Stimulated activated effector memory CD8-positive, alpha-beta T cell treated with anti-CD3 and anti-CD28 coated beads, Interleukin-12 subunit alpha, Interleukin-12 subunit beta, amount 100 ng/mL, for 72 hours (primary cell): Measurements from ENCODE around the gene TOB1.
"Not testable (repeated sequence)": the region's sequence is repeated elsewhere in the genome, so short reads cannot be mapped to it uniquely, and the experiment has no call there.

ENCODE experiments used
- ATAC-seq: fragments of 150-1000 bp; cut with Tn5 transposase; 2 replicates; pipeline ENCODE4 v1.10.0; 2021
- DNase-seq, 2 donors: peaks; one replicate each; pipeline ENCODE4 v3.0.0; 2021 to 2022; ENCODE audit warnings: low spot score in 2 of 2
- H3K27ac Mint-ChIP-seq: one replicate; pipeline ENCODE4 v1.8.0; 2022; ENCODE audit warnings: mild to moderate bottlenecking, mixed read lengths
- H3K36me3 Mint-ChIP-seq: one replicate; pipeline ENCODE4 v1.8.0; 2022; ENCODE audit warnings: mild to moderate bottlenecking, mixed read lengths
- H3K4me1 Mint-ChIP-seq: one replicate; pipeline ENCODE4 v1.8.0; 2022; ENCODE audit warnings: mixed read lengths
- H3K4me3 Mint-ChIP-seq: one replicate; pipeline ENCODE4 v1.8.0; 2022; ENCODE audit warnings: mild to moderate bottlenecking, mixed read lengths
- H3K9me3 Mint-ChIP-seq: one replicate; pipeline ENCODE4 v1.8.0; 2022; ENCODE audit warnings: mixed read lengths

Gene TOB1

DNA sequence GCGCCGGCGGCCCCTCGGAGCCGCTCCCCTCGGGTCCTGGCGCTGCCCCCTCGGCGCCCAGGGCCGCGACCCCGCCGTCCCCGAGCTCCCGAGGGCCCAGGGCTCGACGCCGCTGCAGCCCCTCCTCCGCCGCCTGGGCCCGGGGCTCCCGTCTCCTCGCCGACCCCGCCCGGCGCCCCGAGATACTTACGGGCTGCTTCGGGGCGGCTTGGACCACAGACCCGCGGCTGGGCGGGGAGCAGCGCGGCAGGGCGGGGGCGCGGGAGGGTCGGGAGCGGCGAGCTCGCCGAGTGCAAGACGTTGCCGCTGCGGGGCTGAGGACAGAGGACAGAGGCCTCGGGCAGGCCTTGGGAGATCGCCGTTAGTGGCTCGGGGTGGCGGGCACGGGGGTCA, 290 bp downstream of the TOB1 start:
- Mint-ChIP-seq H3K4me3 (peak overlapping the region; percentile 87), H3K27ac (peak overlapping the region; percentile 94), H3K9me3 (no peaks in the 10 kb centered on the region), H3K36me3 (peaks cover 69% of the 10 kb centered on the region), H3K4me1 (peaks cover 43% of the 10 kb centered on the region)
- no peak for ATAC-seq
- DNase-seq: no peak

DNA sequence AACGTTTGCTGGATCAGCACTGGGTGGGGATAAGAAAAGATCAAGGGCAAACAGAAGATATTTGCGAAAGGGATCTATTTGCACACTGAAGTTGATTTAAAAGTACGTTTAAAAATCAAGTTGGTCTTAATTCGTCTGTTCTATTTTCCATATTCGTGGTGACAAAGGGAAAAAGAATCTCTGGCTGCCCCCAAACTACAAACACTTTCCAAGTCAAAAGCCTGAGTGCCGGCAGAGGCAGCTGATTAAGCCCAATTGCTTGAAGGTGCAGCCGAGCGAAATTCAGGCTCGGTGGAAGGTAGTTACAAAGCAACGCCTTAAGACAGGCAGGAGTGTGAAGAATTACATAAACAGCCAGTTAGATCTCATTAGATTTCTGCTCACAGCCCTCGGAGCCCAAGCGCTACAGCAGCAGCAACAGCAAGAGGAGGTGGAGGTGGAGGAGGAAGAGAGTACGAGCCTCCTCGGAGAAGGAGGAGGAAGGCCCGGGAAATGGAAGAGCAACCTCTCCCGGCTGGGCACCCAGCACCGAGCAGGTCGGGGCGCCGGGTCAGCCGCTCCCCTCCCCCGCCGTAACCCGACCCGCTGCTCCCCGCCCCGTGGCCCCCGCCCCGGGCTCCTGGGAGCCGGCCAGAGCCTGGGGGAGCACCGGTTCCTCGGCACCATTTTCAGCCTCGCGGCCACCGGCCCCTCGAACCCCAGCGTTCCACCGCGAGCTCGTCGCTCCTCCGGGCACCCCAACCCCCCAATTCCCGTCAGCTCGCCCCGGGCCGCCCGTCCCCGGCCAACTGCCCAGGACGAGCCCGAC, 890 bp downstream of the TOB1 start:
- DNase-seq (peak; percentile 49 to 81), ATAC-seq (peak; percentile 1)
- Mint-ChIP-seq H3K36me3 (peaks cover 70% of the 10 kb centered on the region), H3K27ac (peak overlapping the region; percentile 96), H3K4me1 (peaks cover 43% of the 10 kb centered on the region), H3K4me3 (peak overlapping the region; percentile 87), H3K9me3 (no peaks in the 10 kb centered on the region)

DNA sequence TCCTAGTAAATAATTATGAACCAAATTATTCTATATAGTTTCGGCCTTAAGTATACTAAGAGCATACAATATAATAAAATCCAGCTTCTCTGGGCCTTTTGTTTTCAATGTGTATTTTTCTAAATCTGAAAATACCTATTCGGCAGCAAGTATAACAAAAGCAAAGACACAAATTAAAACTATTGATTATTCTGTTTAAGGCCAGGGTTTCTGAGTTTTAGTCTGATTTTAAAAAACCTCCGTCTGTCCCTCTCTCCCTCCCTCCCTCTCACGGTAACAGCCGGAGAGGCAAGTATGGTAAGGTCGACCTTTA, 1.5 kb downstream of the TOB1 start:
- peaks cover 70% of the 10 kb centered on the region for H3K36me3 Mint-ChIP-seq
- peak overlapping the region; percentile 87 for H3K4me3 Mint-ChIP-seq
- H3K27ac Mint-ChIP-seq: peak overlapping the region; percentile 96
- ATAC-seq (no peak), DNase-seq (no peak)
- H3K9me3 Mint-ChIP-seq: no peaks in the 10 kb centered on the region
- peaks cover 43% of the 10 kb centered on the region for H3K4me1 Mint-ChIP-seq

DNA sequence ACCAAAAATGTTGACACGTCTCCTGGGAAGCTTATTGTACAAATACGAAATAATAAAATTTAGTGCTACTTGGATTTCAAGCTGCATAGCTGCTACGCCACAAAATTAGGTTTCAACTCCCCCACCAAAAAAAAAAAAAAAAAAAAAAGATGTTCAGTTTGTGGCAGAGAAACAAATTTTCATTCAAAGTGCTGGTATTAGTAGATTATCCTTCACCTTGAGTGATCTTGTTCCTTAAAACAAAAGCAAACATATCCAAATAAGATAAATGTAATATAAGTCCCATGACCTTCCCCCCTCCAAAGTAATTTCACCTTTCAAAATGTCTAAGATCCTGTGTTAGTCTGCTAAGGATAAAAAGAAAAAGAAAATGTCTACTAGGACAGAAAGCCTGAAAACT, 2.2 kb downstream of the TOB1 start:
- peaks cover 70% of the 10 kb centered on the region for H3K36me3 Mint-ChIP-seq
- peaks cover 43% of the 10 kb centered on the region for H3K4me1 Mint-ChIP-seq
- no peak for ATAC-seq
- H3K27ac Mint-ChIP-seq: peak overlapping the region; percentile 96
- H3K4me3 Mint-ChIP-seq: peak overlapping the region; percentile 87
- no peaks in the 10 kb centered on the region for H3K9me3 Mint-ChIP-seq
- no peak for DNase-seq

DNA sequence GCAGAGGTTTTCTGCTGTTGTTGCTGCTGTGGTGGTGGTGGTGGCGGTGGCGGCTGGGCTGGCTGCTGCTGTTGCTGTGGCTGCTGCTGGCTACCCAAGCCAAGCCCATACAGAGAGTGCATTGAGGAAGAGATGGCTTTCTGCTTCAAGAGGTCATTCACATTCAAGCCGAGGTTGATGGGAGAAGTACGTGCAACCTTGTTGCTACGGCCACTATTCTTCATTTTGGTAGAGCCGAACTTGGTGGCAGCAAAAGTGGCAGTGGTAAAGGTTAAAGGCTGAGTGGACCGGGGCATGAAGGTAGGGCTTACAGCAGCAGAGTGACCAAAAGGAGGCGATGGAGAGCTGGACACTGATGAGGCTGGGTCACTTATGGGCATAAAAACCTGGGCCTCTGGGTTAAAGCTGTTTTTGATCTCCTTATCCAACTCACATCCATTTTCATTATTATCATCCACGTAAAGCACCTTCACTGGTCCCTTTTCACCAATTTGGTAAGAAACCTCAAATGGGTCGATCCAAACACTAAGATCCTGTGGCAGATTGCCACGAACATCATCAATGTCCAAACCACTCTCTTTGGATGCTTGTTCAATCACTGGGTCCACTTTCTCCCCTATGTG, 2.8 kb downstream of the TOB1 start:
- Mint-ChIP-seq H3K36me3 (peaks cover 70% of the 10 kb centered on the region), H3K4me1 (peaks cover 42% of the 10 kb centered on the region), H3K27ac (peak overlapping the region; percentile 27), H3K4me3 (peak overlapping the region; percentile 87), H3K9me3 (no peaks in the 10 kb centered on the region)
- no peak for ATAC-seq
- DNase-seq: peak in 1 of 2 donors; percentile 76

DNA sequence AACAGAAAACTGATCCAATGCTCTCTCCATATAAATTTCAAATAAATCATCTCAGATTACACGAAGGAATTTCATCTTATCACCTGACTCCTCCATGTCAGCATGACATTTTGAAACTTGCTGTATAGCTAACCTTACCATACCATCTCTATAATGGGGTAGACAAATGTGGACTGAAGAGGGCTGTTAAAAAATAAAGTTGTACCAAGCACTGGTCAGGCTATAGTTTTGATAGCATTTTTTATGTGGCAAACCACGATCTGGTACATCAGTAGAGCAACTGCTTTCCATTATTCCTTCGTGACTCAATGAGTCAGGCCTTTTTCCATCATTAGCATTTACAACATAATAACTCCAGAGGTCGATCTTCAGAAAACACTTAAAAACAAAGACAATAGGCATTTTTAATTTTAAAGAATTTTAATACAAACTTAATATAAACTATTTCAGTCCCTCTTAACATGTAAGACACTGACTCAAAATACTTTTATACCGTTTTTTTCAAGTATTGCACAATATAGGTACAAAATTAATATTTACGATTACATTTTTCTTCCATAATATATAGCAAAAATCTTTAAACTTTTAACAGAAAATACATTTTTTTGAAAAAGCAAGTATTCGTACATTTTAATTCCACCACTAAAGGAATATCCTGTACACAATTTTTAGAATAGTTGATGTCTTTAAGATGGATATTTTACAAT, 4.2 kb downstream of the TOB1 start:
- Mint-ChIP-seq H3K9me3 (no peaks in the 10 kb centered on the region), H3K4me3 (peak overlapping the region; percentile 17), H3K4me1 (peaks cover 29% of the 10 kb centered on the region), H3K27ac (peak overlapping the region; percentile 65), H3K36me3 (peaks cover 58% of the 10 kb centered on the region)
- no peak for ATAC-seq
- DNase-seq: no peak

DNA sequence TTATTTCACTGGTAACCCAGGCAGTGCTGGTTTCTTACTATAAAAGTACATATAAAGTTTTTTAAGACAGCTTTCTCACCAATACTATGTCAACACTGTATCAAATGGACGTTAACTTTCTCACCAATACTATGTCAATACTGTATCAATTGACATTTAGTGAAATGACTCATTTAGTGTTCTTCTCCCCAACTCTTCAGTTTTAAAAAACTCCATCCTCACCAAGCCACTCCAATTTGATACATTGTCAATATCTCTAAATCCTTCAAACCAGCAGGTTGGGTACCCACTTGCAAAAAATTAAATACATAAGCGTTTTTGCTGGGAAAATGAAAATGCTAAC, 4.8 kb downstream of the TOB1 start:
- H3K36me3 Mint-ChIP-seq: peaks cover 52% of the 10 kb centered on the region
- H3K27ac Mint-ChIP-seq: peak overlapping the region; percentile 65
- no peak for DNase-seq

DNA sequence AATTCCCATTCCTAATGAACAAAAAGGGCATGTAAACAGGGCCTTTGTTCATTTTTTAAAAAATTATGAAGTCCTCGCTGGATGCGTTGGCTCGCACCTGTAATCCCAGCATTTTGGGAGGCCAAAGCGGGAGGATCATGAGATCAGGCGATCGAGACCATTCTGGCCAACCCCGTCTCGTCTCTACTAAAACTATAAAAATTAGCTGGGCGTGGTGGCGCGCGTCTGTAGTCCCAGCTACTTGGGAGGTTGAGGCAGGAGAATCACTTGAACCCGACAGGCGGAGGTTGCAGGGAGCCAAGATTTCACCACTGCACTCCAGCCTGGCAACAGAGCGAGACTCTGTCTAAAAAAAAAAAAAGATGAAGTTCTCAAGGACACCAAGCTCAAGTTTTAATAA, 6.4 kb downstream of the TOB1 start:
- Mint-ChIP-seq H3K4me1 (peaks cover 28% of the 10 kb centered on the region), H3K27ac (peak overlapping the region; percentile 8), H3K36me3 (peaks cover 40% of the 10 kb centered on the region)
- not testable (repeated sequence) for ATAC-seq, H3K4me3 Mint-ChIP-seq, H3K9me3 Mint-ChIP-seq, DNase-seq

More for the DNA sequence above, 4.8 kb downstream of the TOB1 start:
- no peaks in the 10 kb centered on the region for H3K9me3 Mint-ChIP-seq
- H3K4me3 Mint-ChIP-seq: no peak overlapping the region
- no peak for ATAC-seq
- peaks cover 28% of the 10 kb centered on the region for H3K4me1 Mint-ChIP-seq

DNA sequence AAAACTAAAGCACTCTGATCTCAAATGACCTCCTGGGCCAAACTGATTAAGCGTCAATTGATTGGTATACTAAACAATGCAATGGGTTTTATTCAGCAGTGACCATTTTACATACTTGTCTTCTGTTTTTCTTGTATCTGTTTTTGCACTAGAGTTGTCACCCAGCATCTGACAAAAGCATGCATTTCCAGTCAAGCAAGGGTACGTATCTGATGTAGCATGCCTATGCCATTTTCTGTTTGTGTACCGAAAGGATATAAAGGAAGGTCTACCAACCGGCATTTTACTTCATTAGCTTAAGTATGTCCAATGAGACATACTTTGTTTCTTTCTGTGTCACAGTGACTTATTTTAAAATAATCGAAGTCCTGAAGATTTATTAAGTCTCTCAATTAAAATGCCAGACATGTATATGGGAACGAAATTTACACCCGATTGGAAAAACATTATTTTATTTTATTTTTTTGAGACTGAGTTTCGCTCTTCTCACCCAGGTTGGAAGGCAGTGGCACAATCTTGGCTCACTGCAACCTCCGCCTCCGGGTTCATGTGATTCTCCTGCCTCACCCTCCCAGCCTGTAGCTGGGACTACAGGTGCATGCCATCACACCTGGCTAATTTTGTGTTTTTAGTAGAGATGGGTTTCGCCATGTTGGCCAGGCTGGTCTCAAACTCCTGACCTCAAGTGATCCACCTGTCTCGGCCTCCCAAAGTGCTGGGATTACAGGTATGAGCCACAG, 7.5 kb downstream of the TOB1 start:
- H3K36me3 Mint-ChIP-seq: peaks cover 29% of the 10 kb centered on the region
- H3K4me1 Mint-ChIP-seq: peaks cover 21% of the 10 kb centered on the region
- peak overlapping the region; percentile 8 for H3K27ac Mint-ChIP-seq
- no peak for ATAC-seq
- no peak overlapping the region for H3K4me3 Mint-ChIP-seq
- no peak for DNase-seq
- H3K9me3 Mint-ChIP-seq: no peaks in the 10 kb centered on the region

DNA sequence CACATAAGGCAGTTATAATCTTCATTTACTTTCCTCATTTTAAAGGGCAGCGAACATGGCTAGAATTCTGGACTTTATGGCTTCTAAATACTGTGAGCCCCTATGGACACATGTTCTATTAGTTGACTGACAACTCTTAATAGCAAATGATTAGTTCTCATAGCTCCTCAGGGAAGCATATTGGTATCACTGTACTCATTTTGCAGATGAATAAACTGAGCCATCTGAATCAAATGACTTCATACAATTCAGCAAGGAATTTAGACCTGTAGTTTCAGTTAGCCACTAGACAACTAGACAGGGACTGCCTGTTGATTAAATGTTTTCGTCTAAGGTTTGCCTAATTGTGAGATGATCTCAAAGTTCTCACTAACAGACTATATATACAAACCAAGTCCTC, 9.7 kb downstream of the TOB1 start:
- ATAC-seq (no peak), DNase-seq (no peak)
- Mint-ChIP-seq H3K36me3 (peaks cover 7% of the 10 kb centered on the region), H3K27ac (no peak overlapping the region), H3K4me3 (no peak overlapping the region), H3K4me1 (peaks cover 20% of the 10 kb centered on the region), H3K9me3 (no peaks in the 10 kb centered on the region)

DNA sequence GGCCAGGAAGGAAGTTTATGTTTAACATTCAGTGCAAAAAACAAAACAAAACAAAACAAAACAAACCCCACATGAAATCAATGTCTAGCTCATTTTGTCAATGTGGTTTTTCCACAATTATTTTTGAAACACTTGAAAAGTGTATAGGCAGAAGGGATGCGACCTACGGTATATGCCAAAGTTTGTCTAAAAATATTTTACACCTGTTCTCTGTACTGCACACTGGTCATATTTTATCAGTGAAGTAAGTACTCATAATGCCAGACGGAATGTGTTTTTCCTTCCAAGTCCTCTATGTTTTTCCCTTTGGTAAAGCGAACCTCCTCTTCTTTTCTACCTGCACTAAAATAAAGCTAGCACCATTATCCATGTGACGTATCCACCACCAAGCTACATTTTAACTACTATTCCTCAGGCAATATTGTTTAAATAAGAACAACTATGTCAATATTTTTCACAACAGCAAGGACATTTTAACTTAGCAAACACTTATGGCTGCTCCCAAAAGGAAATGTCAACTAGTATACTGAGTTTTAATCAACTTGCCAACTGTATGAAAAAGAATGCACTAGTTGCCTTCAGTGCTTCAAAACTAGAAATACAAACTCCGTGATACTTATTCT, 10.3 kb downstream of the TOB1 start:
- Mint-ChIP-seq H3K36me3 (peaks cover under 1% of the 10 kb centered on the region), H3K9me3 (no peaks in the 10 kb centered on the region), H3K4me1 (peaks cover 17% of the 10 kb centered on the region), H3K4me3 (no peak overlapping the region), H3K27ac (no peak overlapping the region)
- ATAC-seq (no peak), DNase-seq (no peak)

DNA sequence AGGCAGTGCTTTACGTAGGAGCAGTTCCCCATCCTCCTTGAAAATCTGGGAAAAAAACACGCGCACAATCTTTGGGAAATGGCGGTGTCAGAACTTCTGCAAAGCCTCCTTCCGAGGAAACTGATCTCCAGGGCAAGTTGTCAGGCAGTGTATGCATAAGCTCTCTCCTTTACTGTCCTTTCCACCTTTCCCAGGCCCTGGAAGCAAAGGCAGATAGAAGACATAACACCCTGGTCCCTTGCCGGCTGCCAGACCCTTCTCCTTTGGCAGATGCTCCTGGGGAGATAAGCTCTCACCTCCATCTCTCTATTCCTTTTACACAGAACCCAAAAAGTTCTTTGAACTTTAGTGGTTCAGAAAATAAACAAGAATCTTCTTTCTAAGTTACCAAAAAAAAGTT, 12.4 kb downstream of the TOB1 start:
- Mint-ChIP-seq H3K27ac (no peak overlapping the region), H3K9me3 (no peaks in the 10 kb centered on the region)

DNA sequence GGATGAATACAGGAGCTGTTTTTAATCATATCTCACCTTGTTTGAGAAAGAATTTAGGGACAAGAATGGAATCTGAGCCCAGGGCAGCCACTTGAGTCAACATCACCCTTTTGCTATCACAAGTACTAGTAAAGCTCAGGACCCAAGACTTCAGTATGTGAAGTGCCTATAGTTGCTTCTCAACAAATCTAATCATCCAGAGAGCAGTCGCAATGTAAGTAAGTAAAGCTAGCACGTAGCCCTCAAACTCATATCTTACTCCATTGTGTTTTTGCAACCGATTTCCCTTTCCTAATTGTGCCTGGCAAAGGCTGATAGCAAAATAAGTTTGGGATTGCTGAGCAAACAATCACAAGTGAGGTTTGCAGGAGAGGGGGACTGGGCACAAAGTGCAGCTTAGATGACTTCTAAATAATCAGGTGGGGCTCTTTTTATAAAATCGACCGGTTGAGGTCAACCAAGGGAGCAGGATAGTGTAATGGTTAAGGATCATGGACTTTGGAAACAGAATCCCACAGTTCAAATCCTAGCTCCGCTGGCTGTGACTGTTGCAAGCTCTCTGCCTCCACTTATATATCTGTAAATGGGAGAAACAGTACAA, 13.0 kb downstream of the TOB1 start:
- H3K36me3 Mint-ChIP-seq: no peaks in the 10 kb centered on the region
- peaks cover 17% of the 10 kb centered on the region for H3K4me1 Mint-ChIP-seq
- H3K9me3 Mint-ChIP-seq: no peaks in the 10 kb centered on the region
- peak overlapping the region; percentile 59 for H3K4me3 Mint-ChIP-seq
- ATAC-seq (no peak), DNase-seq (no peak)
- peak overlapping the region; percentile 87 for H3K27ac Mint-ChIP-seq

More for the DNA sequence above, 12.4 kb downstream of the TOB1 start:
- ATAC-seq (no peak), DNase-seq (no peak)
- Mint-ChIP-seq H3K4me3 (no peak overlapping the region), H3K4me1 (peaks cover 17% of the 10 kb centered on the region), H3K36me3 (no peaks in the 10 kb centered on the region)

DNA sequence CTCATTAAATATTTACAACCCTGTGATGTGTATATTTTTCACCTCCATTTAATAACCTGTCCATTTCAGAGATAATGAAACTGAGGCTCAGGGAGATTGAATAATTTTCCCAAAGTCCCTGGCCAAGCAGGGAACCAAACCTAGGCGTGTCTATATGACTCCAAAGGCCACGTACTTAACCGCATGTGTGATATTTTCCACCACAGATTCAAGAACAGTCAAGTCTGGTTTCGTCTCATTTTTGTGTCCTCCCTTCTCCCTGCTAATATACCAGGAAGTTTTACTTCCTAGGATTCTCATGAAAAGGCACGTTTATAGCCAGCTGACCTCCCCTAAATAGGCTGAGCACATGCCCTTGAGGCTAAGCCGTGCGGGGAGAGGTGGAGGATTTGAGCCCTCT, 15.5 kb downstream of the TOB1 start:
- peaks cover 17% of the 10 kb centered on the region for H3K4me1 Mint-ChIP-seq

DNA sequence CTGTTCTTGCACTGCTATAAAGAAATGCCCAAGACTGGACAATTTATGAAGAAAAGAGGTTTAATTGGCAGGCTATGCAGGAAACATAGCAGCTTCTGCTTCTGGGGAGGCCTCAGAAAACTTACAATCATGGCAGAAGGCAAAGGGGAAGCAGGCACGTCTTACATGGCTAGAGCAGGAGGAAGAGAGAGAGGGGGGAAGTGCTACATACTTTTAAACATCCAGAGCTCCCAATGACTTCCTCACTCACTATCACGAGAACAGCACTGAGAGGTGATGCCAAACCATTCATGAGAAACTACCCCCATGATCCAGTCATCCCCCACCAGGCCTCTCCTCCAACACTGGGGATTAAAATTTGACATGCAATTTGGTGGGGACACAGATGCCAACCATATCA, 17.4 kb downstream of the TOB1 start:
- Mint-ChIP-seq H3K4me1 (peaks cover 17% of the 10 kb centered on the region), H3K4me3 (no peak overlapping the region), H3K36me3 (no peaks in the 10 kb centered on the region), H3K27ac (no peak overlapping the region), H3K9me3 (no peaks in the 10 kb centered on the region)
- DNase-seq (no peak), ATAC-seq (no peak)

More for the DNA sequence above, 15.5 kb downstream of the TOB1 start:
- H3K36me3 Mint-ChIP-seq: no peaks in the 10 kb centered on the region
- ATAC-seq (no peak), DNase-seq (no peak)
- no peak overlapping the region for H3K4me3 Mint-ChIP-seq
- no peaks in the 10 kb centered on the region for H3K9me3 Mint-ChIP-seq
- H3K27ac Mint-ChIP-seq: no peak overlapping the region
